ENCODE measurements around the gene ZDHHC7. TPM values are rescaled to one million over a fixed set of nuclear protein-coding genes. Genes with fewer than 3 reads are reported as not detected.

ZDHHC7 gene
- total RNA-seq, 2 donors from 2014 or later: 24.2 to 24.9 TPM

DNA sequence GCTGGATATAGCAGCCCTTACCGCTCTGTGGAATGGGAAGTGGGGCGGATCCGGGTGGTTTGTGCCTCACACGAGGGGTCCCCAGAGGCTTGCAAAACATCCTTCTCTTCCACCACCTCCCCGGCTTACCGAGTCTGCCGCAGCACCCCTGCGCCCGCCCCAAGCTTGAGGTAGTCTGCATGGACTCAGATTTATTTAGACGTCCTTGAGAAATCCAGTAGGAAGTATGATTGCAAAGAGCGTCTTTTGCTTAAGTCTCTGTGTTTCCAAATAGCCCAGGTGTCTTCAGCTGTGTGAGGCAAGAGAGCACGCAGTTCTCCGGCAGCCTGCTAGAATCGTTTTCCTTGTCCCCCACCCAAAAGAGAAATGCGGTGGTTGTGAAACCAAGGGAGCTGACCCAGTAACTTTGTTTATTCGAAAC lies 18.7 kb upstream of the ZDHHC7 start:
- peak overlapping the region; percentile 82 to 94 for H3K27ac Mint-ChIP-seq
- DNase-seq (ENCODE audit: low spot score in 2 of 2) (no peak), ATAC-seq (no peak)
- no peaks in the 10 kb centered on the region for H3K9me3 Mint-ChIP-seq
- no peaks in the 10 kb centered on the region for H3K36me3 Mint-ChIP-seq

DNA sequence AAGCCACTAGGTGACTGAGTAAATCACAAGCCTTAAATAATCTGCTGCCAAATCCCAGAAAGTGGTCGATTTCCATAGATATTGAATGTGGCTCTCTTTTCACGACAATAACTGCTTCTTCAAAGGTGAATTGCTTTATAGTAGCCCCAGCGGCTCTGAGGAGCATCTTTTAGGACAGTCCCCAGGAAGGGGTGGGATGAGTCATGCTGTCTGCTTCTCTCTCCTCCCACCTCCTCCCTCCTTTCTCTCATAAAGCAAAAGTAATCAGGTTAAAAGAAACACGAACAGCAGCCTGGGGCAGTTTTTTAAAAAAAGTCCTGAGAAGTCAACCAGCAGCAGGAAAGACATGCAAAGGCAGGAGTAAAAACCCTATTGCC lies 18.1 kb upstream of the ZDHHC7 start:
- Mint-ChIP-seq H3K36me3 (no peaks in the 10 kb centered on the region), H3K9me3 (no peaks in the 10 kb centered on the region), H3K27ac (peak overlapping the region; percentile 94 to 98)
- ATAC-seq: peak; percentile 67 to 75
- peak; percentile 58 to 67 for DNase-seq (ENCODE audit: low spot score in 2 of 2)

DNA sequence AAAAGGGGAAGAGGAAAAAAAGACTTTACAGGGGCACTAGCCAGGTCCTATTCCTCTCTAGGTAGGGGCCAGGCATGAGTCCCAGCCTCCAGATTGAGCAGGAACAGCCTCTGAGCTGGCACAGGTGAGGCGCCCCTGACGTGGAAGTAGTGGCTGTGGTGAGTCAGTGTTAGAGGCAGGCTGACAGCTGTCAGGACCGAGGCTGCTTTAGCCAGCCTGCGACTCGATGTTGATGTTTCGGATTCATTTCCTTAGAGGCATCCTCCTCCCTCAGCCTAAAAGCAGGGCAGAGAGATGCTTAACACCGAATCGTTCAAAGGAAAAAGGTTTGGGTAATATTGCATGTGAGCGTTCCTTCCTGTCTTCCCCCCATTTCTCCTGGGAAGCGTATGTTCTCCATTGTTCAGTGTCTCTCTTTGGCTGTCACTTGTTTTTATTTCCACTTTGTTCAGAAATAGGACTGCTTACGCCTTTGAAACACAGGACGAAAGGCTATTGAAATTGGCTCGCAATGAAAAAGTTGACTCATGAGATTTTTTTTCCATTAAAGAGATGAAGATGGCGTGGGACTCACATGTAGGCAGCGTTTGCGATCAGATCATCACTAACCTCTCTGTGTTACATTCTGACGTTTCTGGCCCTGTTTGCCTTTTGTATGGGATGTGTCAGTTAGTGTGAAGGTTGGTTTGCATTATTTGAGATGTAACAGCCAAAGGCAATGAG lies 17.5 kb upstream of the ZDHHC7 start:
- DNase-seq (ENCODE audit: low spot score in 2 of 2) (peak; percentile 75 to 80), ATAC-seq (peak; percentile 86 to 87)
- no peaks in the 10 kb centered on the region for H3K9me3 Mint-ChIP-seq
- peak overlapping the region; percentile 94 to 98 for H3K27ac Mint-ChIP-seq
- H3K36me3 Mint-ChIP-seq: no peaks in the 10 kb centered on the region

DNA sequence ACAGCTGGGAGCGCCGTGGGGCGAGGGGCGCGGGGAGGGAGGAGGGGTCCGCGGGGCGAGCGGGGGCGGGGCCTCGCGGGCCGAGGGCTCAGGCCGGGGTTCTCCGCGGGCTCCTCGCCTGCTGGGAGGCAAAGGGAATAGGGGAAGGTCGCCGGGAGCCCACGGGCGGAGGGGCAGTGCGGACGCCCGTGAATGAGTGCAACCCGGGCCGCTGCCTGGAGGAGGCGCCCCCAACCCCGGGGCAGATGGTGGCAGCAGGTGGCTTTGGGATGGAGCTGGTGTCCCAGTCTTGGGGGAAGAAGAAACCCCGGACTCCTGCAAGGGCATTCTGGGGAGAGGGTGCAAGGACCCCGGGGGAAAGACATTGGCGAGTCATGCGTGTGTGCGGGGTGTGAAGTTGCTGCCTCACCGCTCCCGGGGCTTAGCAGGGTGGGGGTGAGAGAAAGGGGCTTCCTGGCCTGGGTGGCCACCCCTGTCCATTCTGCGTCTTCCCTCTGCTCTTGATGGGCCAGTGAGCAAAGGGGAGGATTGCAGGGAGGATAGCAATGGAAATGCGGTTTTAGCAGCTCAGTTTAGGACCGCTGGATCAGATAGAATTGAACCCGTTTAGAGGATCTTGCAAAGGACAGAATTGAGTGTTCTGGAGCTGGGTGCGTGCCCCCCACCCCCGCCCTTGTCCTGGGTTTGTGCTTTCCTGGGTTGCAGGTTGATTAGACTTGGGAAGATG lies 16.8 kb upstream of the ZDHHC7 start:
- peak in 1 of 2 donors; percentile 24 for DNase-seq (ENCODE audit: low spot score in 2 of 2)

DNA sequence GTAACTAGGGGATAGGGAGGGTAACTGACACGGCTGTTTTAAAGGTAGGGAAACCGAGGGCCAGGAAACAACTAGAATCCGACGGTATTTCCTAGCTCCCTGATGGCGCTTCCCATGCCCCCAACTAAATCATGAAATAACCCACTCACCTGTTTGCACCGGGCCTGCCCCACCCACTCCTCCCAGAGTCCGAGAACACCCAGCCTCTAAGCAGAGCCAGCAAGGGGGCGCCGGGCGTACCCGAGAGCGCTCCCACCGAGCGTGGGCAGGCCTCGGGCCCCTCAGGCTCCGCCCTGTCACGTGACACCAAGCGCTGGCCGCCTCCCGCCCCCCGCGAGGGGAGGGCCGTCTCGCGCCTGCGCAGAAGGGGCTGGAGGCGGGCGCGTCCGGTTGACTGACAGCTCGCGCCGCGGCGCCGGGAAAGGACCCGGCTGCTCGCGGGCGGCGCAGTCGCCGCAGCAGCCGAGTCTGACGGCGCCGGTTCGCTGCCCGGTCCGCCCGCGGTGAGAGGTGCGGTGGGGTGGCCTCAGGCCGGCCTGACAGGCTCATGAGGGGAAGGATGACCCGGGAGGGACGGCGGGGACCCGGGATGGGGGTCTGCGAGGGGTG lies 16.1 kb upstream of the ZDHHC7 start, which contains the start of gene KIAA0513:
Gene KIAA0513, plus strand, starts transcription at position 447 of the 609 bp plus-strand sequence. CDS start 39,277 bp downstream, outside the sequence.
- ATAC-seq: peak; percentile 52 to 65
- DNase-seq (ENCODE audit: low spot score in 2 of 2): peak; percentile 97 to 99
- H3K27ac Mint-ChIP-seq: peak within 1 kb of the TSS; percentile 94 to 98
- no peaks in the 10 kb centered on the region for H3K9me3 Mint-ChIP-seq
- H3K36me3 Mint-ChIP-seq: no peaks in the 10 kb centered on the region

More for the DNA sequence above, 16.8 kb upstream of the ZDHHC7 start:
- ATAC-seq: peak; percentile 4 to 11
- H3K27ac Mint-ChIP-seq: peak overlapping the region; percentile 94 to 98
- H3K9me3 Mint-ChIP-seq: no peaks in the 10 kb centered on the region
- H3K36me3 Mint-ChIP-seq: no peaks in the 10 kb centered on the region

DNA sequence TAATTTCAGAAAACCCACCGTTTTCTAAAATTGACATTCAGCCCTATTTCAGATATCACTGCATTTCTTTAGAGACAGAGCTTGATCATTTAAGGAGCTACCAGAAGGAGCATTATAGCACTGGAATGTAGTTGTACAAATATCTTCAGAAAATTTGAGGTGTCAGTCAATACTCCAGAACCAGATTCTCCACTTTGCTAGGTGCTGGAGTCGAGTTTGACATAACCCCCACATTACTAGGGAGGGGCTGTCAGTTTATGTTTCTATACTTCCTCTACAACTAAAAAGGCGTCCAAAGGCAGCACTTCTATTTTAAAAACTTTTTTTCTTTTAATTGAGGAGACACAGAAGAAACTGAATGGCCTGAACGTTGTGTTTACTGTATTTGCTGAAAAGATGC lies 15.4 kb upstream of the ZDHHC7 start:
- DNase-seq (ENCODE audit: low spot score in 2 of 2): no peak
- no peak for ATAC-seq
- no peaks in the 10 kb centered on the region for H3K9me3 Mint-ChIP-seq
- H3K36me3 Mint-ChIP-seq: no peaks in the 10 kb centered on the region
- H3K27ac Mint-ChIP-seq: peak overlapping the region in 1 of 2 donors; percentile 94

DNA sequence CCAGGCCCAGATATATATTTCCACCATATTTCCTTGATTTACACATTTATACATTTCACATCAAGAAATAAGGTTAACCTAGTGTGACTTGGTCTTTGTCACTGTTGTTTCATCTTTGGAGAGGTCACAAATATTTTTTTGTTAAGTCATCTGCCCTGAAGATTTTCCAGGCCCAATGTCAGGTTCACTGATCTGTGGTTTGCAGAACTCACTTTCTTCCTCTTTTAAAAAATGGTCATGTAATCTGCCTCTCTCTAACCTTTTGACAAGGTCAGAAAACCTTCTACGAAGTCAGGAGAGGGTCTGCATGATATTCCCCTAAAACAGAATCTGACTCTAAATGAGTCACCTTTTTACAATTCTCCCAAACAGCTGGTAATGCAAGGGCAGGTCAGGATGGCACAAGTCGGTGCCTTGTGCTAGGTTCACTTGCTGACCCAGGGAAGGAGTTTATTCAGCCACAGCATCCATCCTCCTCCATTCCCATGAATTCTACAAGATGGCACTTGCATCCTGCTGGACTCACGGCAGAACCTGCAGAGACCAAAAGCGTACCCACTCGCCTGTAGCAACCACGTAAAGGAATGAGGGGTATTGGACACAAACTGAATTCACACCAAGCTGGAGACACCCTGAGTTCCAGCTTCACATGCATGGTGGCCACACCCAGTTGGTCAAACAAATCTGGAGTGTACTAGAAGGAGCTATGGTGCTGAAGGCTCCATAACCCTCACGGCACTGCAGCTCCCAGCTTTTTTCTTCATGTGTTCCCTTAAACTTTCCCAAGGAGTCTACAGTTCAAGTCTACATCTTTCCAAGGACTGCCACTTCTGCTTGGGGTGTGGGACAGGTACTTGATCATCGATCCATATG lies 14.7 kb upstream of the ZDHHC7 start:
- DNase-seq (ENCODE audit: low spot score in 2 of 2): no peak
- H3K9me3 Mint-ChIP-seq: no peaks in the 10 kb centered on the region
- ATAC-seq: no peak
- H3K36me3 Mint-ChIP-seq: no peaks in the 10 kb centered on the region
- H3K27ac Mint-ChIP-seq: peak overlapping the region in 1 of 2 donors; percentile 94

DNA sequence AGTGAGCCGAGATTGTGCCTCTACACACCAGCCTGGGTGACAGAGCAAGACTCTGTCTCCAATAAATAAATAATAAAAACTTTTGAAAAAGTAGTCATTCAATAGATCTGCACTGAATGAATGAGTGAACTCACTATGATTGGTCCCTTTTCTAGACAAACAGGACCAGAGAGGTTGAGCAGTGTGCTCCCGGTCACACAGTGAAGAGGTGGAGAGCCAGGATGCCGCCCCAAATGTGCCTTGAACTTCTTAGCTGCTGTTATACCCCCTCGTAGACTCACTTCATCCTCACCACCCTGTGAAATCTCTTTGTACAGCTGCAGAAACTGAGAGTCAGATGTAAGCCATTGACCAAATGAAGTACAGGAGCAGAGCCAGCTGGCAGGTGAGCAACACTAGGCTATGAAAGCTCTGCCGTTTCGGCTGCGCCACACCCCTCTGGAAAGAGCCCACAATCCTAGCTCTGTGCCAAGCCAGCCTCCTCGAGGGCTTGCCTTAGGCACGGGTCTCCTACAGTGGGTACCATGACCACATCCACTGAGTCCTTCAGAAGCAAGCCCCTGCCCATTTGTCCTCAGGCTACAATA lies 8.4 kb upstream of the ZDHHC7 start:
- Mint-ChIP-seq H3K9me3 (no peaks in the 10 kb centered on the region), H3K27ac (no peak overlapping the region), H3K36me3 (no peaks in the 10 kb centered on the region)
- ATAC-seq: no peak
- no peak for DNase-seq (ENCODE audit: low spot score in 2 of 2)

DNA sequence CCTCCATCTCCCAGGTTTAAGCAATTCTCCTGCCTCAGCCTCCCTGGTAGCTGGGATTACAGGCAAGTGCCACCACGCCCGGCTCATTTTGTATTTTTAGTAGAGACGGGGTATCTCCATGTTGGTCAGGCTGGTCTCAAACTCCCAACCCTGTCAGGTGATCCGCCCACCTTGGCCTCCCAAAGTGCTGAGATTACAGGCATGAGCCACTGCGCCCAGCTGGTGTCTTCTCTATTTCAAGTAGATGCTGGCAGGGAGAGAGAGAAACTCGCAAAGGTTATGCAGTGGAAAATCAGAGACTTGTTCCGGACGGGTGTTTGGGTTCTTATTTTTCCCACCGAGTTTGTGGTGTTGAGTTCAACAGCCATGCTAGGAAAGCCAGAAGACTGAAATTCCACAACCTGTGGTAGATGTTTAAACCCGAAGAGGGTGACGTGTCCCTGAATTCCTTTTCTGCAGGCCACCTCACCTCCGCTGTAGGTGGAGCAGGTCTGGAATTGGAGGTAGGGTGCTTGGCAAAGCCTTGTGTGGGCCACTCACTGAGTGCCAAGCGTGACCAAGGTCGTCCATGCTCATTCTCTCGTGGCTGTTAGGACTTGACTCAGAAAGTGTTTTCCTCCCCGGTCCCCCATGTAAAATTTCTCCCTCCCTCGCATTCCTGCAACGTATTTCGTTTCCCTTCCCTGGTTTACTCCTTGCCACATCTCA lies 7.3 kb upstream of the ZDHHC7 start:
- no peaks in the 10 kb centered on the region for H3K36me3 Mint-ChIP-seq
- DNase-seq (ENCODE audit: low spot score in 2 of 2) (no peak), ATAC-seq (no peak)
- no peak overlapping the region for H3K27ac Mint-ChIP-seq
- no peaks in the 10 kb centered on the region for H3K9me3 Mint-ChIP-seq

DNA sequence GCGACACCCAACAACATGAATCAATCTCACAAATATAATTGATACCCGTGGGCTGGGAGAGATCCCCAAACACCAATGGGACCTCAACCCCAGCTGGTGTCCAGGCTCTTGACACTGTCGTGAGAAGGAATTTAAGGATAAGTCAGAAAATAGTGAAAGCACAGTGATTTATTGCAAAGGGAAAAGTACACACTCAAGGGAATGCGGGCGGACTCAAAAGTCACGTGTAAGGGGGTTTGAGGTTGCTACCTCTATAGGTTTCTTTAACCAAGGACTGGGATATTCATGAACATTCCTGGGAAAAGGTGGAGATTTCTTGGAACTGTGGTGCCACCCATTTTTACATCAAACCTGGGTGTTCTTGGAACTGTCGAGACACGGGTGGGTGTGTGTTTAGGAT lies 6.3 kb upstream of the ZDHHC7 start:
- no peak overlapping the region for H3K27ac Mint-ChIP-seq
- no peak for ATAC-seq
- H3K36me3 Mint-ChIP-seq: no peaks in the 10 kb centered on the region
- no peak for DNase-seq (ENCODE audit: low spot score in 2 of 2)
- no peaks in the 10 kb centered on the region for H3K9me3 Mint-ChIP-seq

DNA sequence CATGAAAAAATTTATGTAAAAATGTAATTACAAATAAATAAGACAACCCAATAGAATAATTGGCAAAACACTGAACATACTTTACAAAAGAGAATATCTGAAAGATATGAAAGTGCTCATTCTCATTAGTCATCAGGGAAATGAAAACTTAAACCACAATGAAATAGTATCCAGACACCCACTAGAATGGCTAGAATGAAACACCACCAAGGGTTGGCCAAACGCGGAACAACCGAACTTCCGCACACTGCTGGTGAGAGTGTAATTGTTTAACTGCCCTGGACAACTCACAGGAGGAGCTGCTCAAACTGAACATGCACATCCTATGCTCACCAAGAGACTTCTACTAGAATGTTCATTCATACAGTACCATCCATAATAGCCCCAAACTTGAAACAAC lies 5.8 kb upstream of the ZDHHC7 start:
- DNase-seq (ENCODE audit: low spot score in 2 of 2) (no peak), ATAC-seq (peak; percentile 72 to 91)
- no peak overlapping the region for H3K27ac Mint-ChIP-seq
- H3K36me3 Mint-ChIP-seq: no peaks in the 10 kb centered on the region
- H3K9me3 Mint-ChIP-seq: no peaks in the 10 kb centered on the region

DNA sequence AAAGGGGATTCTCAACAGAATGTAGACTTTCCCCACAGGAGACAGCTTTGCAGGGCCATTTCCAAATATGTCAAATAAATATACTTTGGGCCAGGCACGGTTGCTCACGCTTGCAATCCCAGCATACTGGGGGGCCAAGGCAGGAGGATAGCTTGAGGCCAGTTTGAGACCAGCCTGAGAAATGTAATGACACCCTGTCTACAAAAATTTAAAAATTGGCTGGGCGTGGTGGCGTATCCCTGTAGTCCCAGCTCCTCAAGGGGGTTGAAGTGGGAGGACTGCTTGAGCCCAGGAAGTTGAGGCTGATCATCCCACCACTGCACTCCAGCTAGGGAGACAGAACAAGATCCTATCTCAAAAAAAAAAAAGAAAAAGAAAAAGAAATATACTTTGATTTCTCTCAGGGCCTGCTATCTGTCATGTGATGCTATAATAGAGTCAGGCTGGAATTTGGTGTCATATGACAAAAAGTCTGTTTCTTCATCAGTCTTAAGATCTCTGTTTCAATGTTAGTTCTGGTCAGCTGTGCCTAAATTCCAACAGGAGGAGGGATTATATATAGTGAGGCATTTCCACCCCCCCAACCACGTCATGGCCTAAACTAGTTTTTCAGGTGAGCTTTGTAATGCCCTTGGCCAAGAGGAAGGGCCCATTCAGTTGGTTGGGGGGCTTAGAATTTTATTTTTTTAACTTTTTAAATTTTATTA lies 4.3 kb upstream of the ZDHHC7 start:
- peaks cover 11 to 13% of the 10 kb centered on the region in 2 donors for H3K36me3 Mint-ChIP-seq
- H3K9me3 Mint-ChIP-seq: no peaks in the 10 kb centered on the region
- no peak for ATAC-seq
- no peak overlapping the region for H3K27ac Mint-ChIP-seq
- DNase-seq (ENCODE audit: low spot score in 2 of 2): no peak

DNA sequence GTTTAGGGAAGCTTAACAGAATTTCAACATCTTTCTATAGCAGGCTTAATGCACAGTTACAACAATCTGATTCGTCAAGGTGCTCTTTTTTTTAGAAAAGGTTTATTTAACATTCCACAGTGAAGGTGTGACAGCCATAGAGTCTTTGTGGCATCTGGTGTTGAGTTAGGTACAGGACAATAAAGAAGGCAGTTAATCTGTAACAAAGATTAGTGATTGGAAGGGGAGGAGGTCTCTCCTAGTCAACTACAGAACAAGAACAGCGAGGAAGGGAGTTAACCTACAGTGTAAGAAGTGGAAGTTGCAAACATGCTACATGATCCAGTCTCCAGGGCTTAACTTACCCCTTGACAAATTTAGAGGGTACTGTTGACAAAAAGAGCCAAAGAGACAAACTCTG lies 3.0 kb upstream of the ZDHHC7 start:
- no peaks in the 10 kb centered on the region for H3K9me3 Mint-ChIP-seq
- DNase-seq (ENCODE audit: low spot score in 2 of 2): no peak
- H3K36me3 Mint-ChIP-seq: peaks cover 14 to 16% of the 10 kb centered on the region in 2 donors
- no peak overlapping the region for H3K27ac Mint-ChIP-seq
- no peak for ATAC-seq

DNA sequence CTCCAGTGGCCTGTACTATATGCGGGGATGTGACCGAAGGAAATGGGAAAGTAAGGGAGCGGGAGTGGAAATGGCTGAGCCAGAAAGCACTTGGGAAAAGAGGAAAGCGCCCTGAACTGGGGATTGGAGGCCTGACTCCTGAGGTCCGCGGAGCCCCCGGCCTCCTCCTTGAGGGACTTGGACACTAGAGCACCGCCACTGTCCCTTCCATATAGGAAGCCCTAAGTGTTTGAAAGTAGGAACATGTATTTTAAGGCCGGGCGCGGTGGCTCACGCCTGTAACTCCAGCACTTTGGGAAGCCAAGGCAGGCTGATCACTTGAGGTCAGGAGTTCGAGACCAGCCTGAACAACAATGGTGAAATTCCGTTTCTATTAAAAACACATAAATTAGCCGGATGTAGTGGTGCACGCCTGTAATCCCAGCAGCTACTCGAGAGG lies 530 bp upstream of the ZDHHC7 start:
- Mint-ChIP-seq H3K36me3 (peaks cover 14 to 16% of the 10 kb centered on the region in 2 donors), H3K9me3 (no peaks in the 10 kb centered on the region), H3K27ac (peak overlapping the region; percentile 98 to 99)
- ATAC-seq (peak in 1 of 2 donors; percentile 2), DNase-seq (ENCODE audit: low spot score in 2 of 2) (no peak)

DNA sequence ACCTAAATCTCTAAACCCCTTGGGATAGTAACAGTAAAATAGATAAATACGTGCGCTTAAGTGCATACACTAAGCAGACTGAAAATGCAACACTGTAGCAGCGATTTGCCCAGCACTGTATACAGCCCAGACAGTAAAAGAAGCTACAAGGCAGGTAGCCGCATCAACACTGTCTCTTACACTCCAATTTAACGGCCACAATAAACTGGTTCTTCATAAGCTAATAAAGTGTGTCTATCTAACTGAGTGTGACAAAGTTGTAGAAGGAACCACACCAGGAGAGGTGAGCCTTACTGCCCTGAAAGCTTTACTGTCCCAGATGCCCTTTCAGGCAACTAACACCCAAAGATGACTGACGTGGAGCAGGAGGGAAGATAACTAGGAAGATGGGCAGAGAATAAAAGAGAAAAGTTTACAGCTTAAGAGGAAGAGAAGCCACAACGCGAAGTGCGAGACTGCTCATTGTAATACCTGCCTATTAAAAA lies 847 bp downstream of the ZDHHC7 start:
- H3K9me3 Mint-ChIP-seq: no peaks in the 10 kb centered on the region
- peaks cover 14 to 16% of the 10 kb centered on the region in 2 donors for H3K36me3 Mint-ChIP-seq
- peak overlapping the region; percentile 97 to 99 for H3K27ac Mint-ChIP-seq
- DNase-seq (ENCODE audit: low spot score in 2 of 2) (no peak), ATAC-seq (no peak)
